IPS DF 4.7 (cell line): ENCODE results near the gene HADHA.
"Not testable (repeated sequence)": the region's sequence is repeated elsewhere in the genome, so short reads cannot be mapped to it uniquely, and the experiment has no call there.

Source experiments
- DNase-seq: peaks from one replicate; pipeline ENCODE4 v3.0.0-alpha.2; 2013; ENCODE audit warnings: low spot score; ENCODE audit errors: extremely low read depth

Gene HADHA

DNA sequence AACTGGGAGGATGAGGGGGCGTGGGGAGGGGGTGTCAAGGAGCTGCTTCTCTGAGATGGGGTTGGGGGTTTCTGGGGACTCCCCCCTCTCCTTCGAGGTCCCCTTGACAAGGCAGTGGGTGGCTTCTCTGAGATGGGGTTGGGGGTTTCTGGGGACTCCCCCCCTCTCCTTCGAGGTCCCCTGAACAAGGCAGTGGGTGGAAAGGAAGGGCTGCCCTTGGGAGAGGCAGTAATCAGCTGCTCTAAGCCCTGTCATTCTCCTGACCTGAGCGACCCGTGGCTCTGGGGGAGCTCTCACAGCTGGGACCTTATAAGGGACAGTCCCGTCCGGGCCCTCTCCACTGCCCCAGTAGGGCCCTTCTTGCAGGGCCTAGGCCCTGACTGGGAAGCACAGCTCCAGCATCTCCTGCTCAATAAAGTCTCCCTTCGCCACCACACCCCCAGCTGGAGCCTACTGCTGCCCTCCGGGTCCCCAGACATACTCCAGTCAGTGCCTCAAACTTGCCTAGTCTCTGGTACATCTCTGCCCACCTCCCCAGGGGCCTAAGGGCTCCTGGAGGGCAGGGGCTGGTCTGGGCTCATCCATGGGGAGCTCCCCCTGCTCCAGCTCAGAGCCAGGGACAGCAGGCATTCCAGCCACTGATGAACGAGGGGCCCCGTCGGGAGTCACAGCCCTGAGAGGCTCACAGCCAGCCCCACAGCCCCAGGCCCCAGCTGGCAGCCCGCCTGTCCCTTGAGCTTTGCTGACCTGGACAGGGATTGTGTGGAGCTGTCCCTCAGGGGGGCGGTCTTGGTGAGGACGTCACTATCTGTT lies 68.8 kb downstream of the HADHA start:
- DNase-seq = no peak

DNA sequence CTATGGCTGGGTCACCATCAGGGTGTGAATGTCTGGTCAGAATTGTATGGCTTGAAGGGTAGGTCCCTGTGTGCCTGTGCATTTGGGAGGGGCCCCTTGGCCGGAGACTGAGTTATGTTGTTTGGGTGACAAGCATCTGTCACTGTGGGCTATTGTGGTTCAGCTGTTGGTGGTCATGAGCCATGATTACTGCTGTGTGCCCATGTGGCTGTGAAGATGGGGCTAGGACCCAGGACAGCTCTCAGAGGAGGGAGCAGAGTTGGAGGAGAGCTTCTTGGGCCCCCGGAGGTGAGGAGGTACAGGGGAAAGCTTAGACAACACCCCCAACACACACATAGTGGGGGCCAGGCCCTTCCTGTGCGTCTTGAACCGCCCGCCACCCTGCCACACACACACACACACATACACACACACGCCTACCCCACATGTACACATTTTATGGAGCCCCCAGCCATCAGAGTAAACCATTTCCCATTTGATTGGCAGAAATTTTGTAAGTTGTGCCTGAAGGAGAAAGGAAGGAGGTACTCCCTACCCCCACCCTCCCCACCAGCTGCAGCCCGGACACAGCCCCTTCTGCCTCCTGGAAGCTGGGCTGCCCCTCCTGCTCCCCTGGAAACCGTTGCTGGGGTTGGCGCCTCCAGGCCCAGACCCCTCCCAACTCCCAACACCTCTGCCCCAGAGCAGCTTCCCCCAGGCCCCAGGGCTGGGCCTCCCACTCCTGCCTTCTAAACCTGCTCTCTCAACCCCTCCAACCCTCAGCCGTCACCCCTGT lies 69.6 kb downstream of the HADHA start:
- no peak for DNase-seq

DNA sequence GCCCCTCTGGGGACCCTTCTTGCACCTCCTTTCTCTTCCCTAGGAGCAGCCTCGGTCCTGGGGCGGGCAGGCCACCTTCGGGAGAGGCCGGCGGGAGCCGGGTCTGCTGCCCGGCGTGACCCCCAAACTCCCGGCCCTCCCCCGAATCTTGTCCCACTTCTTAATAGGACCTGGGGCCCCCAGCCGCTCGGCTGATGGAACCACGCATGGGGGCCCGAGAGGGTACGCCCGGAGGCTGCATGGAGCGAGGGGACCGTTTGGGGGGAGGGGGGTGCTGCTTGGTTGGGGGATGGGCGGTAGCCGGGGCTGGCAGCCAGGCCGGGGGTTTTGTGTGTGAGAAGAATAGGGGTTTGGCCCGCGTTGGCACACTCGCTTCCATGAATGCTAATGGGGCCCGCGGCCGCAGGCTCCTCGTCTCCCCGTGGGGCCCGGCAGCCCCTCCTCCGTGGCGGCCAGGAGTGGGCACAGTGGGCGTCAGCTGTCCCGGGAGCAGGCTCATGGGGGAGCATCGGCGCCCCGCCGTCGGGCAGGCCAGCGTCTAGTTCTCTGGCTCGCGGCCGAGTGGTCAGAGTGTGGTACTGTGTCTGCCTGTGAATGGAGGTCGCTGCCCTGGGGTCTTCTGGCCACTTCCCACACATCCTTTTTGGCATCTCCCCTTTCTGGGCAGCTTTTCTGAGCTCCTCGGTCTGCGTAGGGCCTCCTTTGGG lies 70.5 kb downstream of the HADHA start:
- no peak for DNase-seq

DNA sequence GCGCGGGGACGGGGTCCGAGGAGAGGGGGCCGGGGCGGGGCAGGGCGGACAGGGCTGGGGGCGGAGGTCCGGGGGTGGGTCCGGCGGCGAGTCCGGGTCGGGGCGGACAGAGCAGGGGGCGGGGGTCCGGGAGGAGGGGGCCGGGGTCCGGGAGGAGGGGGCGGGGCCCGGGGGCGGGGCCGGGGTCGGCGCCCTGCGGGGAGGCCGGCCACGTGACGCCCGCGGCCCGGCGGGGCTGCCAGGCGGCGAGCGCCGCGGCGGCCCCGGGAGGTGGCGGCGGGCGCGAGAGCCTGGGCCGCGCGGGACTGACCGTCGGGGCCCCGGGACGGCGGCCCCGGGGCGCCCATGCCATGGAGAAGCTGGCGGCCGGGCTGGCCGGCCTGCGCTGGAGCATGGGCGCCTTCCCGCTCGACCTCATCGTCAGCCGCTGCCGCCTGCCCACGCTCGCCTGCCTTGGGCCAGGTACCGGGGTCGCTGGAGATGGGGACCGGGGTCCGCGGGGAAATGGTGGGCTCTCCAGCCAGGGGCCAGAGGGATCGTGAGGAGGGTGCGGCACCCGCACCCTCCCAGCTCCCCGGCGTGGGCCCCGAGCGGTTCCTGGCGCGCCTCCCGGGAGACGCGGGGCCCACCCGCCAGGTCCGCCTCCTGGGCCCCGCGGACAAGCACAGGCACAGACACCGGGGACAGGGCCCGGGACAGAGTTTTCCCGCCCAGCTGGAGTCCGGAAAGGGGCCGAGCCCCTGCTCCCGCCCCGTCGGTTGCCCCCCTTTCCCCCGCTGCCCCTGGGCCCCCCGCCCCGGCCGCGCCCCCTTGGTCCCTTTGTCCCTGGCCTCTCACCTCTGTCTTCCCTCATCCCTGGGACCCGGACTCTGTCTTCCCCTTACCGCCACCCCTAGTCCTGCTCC lies 71.3 kb downstream of the HADHA start, which contains the start of gene GAREM2:
Gene GAREM2 (plus strand): TSS at position 218 of the 905 bp plus-strand sequence. CDS start 133 bp downstream, at position 351.
- DNase-seq = no peak

DNA sequence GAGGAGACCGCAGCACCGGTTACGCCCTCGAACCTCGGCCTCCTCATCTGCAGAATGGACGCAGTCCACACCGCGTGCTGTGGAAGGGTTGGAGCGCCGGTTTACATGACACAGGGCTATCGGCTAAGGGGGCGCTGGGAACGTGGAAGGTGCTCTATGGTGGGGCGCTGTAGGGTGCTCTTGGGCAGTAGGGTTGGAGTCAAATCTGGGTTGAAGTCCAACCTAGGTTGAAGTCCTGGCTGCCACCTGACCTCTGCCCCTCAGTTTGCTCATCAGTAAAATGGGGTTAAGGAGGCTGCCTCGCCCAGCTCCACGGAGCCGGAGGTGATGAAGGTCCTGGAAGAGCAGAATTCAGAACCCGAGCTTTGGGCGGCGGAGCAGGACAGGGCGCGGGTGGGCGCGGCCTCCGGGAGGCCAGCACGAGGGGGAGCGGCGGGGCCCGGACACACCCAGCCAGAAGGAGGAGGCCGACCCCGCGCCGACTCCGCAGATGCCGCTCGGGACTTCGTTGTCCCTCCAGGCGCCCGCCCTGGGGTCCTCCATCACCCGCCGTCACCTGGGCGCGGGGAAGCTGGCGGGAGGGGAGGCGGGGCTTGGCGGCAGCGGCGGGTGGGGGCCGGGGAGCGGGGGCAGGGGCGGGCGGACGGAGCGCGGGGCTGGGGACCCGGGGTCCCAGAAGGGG lies 72.1 kb downstream of the HADHA start:
- no peak for DNase-seq

DNA sequence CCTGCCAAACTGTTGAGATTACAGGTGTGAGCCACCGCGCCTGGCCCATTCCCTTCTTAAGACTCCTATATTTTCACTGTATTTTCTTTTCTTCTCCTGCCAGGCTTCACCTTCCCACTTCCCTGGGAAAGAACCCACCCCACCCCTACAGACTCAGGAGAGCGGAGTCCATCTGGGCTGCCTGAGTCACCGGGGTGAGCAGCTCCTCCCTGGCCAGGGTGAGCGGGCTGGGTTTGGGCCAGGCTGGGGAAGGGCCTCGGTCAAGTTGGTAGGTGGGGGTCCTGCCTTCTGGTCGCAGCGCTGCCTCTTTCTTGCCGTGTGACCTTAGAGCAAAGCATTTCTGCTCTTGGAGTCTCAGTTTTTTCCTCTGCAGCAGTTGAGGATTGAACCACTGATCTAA lies 73.6 kb downstream of the HADHA start:
- no peak for DNase-seq

DNA sequence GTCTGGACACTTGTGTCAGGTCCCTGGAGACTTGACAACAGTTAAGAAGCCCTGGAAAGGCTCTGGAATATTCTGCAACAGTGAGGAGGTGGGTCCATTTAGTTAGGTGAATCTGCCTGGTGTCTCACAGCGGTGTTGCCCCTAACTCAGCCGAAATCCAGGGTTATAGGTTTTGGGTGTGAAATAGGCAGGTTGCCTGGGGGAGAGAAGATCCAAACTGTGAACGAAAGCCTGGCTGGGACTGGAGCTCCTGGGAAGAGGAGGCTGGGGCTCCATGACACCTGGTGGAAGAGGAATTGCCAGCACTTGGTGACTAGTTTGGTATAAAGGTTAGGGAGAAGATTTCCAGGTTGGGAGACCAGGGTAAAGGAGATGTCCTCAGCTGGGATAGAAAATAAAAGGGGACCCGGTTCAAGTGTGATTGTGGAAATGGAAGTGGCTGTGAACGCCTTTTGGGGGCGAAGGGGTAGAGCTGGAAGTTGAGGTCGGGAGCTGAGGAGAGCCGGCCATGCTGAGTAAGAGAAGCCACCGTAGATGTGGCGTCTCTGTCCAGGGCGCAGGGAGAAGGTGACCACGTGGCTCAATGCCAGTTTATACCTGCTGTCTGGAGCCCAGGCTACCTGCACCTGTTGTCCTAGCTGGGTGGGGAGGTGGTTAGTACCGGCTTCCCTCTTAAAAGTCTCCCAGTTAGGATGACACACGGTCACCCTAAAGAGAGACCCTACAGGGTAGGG lies 74.6 kb downstream of the HADHA start:
- DNase-seq = no peak

DNA sequence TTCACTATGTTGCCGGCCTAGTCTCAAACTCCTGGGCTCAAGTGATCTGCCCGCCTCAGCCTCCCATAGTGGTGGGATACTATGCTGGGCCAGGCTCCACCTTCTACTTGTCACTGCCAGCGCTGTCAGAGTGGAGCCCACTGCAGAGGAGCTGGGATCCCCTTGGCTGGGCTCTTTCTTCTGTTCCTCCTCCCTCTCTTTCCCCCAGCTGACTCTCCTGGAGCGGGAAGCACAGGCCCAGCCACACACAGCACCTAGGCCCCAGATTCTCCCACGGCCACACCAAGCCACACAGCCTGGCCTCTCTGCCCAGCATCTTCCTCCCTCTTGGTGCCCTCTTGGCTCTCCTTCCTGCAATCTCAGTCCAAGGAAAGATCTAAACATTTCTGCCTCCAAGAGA lies 75.2 kb downstream of the HADHA start:
- no peak for DNase-seq

DNA sequence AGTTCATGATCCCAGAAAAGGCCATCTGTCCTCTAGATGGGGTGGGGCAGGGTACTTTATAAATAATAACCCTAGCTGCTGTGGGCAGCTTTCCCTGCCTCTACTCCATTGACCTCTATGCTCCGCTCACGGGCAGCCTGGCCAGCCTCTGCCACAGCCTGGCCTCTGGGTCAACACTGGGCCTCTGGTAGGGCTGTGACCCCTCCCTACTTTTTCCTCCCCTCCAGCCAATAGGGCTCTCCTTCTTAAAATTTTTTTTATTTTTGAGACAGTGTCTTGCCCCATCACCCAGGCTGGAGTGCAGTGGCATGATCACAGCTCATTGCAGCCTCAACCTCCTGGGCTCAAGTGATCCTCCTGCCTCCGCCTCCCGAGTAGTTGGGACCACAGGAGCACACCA lies 75.6 kb downstream of the HADHA start:
- no peak for DNase-seq

DNA sequence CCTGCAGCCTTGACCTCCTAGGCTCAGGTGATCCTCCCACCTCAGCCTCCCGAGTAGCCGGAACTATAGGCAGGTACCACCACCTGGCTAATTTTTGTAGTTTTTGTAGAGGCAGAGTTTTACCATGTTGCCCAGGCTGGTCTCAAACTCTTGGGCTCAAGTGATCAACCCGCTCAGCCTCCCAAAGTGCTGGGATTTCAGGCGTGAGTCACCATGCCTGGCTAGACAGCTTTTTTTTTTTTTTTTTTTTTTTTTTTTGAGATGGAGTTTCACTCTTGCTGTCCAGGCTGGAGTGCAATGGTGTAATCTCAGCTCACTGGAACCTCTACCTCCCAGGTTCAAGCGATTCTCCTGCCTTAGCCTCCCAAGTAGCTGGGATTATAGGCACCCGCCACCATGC lies 77.9 kb downstream of the HADHA start:
- not testable (repeated sequence) for DNase-seq

DNA sequence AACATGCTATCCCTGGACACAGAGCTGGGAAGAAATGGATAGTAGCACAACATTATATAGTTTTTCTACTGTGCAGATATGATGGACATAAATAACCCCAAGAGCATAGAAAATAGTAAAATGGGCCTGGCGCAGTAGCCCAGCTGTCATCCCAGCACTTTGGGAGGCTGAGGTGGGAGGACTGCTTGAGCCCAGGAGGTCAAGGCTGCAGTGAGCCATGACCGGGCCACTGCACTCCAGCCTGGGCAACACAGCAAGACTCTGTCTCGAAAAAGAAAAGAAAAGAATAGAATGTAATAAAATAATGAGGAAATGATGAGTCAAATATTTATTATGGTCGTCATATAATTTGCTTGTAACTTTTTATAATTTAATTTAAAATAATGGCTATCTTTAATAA lies 79.0 kb downstream of the HADHA start:
- no peak for DNase-seq

DNA sequence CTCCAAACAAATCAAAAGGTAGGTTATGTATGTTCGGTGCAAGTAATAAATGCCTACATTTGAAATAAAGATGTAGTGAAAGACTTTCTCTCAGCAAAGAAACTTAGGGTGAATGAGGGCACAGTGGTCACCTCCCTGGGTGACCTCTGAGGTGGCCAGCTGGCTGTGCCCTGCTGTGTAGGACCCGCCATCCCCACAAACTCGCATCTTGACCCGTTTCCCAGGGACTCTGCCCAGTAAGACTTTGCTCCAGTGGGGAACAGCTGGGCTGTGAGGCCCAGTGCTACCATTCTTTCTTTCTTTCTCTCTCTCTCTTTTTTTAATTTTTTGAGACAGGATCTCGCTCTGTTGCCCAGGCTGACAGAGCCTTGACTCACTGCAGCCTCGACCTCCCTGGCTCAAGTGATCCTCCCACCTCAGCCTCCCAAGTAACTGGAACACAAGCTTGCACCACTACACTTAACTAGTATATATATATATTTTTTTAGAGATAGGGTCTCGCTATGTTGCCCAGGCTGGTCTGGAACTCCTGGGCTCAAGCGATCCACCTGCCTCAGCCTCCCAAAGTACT lies 79.7 kb downstream of the HADHA start:
- no peak for DNase-seq

DNA sequence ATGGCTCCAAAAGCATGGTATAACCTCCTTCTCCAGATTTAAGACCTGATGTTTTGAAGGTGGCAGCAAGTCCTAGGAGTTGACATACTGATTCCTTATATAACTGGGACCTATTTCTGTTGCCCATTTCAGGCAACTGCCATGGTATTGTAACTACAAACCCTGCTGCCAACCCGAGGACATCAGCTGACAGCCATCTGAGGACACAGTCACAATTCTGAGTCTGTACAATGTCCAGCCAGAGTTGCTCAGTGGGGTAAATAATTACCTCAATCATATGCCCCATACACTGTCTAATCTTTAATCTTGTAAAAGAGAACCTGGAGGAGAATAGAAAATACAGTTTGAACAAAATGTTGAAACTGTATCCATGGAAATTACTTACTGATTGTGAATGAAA lies 80.2 kb downstream of the HADHA start:
- no peak for DNase-seq

DNA sequence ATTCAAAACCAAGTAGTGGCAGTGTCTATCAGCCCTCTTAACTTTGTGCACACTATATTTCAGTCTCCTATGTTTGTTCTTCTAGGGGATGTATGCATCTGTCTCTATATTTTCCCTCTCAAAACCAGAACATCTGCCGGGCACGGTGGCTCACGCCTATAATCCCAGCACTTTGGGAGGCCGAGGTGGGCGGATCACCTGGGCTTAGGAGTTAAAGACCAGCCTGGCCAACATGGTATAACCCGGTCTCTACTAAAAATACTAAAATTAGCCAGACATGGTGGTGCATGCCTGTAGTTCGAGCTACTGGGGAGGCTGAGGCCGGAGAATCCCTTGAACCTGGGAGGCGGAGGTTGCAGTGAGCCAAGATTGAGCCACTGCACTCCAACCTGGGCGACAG lies 81.5 kb downstream of the HADHA start:
- DNase-seq = no peak

DNA sequence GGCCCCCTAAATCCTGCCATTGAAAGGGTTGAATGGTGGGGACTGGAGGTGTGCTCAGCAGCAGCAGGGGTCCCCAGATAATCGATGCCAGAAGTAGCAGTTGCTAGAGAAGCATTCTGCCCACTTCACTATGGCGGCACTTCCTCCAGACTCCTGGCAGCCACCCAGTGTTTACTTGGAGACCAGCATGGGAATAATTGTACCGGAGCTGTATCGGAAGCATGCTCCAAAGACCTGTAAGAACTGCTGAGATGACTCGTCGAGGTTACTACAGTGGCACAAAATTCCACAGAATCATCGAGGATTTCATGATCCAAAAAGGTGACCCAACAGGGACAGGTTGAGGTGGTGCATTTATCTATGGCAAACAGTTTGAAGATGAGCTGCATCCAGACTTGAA lies 82.5 kb downstream of the HADHA start:
- no peak for DNase-seq

DNA sequence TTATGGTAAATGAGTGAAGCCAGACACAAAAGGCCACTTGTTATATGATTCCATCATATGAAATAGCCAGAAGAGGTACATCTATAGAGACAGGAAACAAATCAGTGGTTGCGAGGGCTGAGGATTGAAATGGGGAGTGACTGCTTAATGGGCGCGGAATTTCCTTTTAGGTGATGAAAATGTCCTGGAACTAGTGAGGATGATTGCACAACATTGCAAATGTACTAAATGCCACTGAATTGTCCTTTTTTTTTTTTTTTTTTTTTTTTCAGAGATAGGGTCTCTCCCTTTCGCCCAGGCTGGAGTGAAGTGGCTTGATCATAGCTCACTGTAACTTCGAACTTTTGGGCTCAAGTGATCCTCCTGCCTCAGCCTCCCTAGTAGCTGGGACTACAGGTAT lies 86.9 kb downstream of the HADHA start:
- no peak for DNase-seq

DNA sequence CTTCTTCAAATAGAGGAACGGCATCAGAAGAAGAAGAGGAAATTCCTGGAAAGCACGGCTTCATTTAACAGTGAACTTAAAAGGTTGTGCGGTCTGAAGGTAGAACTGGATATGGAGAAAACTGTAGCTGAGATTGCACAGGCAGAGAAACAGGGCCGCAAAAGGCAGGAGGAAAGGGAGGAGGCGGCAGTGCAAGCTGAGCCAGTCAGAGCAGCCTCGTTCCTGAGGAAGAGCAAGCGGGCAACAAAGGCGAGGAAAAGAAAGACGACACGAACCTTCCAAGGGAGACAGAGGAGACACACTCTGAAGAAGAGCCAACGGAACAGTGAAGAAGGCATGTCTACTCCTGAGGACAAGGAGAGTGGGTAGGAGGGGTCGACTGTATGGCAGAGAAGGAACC lies 94.2 kb downstream of the HADHA start:
- no peak for DNase-seq

DNA sequence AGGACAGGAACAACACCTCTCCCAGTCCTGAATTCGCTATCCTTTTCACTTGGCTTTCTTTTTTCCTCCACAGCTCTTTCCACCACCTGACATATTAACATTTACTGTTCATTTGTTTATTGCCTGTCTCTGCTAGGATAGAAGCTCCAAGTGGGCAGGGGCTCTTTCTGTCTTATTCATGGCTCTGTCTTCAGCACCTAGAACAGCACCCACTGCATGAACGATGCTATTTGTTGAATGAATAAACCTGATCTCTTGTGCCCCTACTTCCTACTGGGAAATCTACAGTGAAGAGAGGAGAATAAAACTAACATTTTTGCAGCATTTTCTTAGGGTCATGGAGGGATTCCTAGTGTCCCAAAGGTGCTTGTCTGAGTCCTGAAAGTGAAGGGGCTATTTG lies 95.9 kb downstream of the HADHA start:
- DNase-seq = no peak

DNA sequence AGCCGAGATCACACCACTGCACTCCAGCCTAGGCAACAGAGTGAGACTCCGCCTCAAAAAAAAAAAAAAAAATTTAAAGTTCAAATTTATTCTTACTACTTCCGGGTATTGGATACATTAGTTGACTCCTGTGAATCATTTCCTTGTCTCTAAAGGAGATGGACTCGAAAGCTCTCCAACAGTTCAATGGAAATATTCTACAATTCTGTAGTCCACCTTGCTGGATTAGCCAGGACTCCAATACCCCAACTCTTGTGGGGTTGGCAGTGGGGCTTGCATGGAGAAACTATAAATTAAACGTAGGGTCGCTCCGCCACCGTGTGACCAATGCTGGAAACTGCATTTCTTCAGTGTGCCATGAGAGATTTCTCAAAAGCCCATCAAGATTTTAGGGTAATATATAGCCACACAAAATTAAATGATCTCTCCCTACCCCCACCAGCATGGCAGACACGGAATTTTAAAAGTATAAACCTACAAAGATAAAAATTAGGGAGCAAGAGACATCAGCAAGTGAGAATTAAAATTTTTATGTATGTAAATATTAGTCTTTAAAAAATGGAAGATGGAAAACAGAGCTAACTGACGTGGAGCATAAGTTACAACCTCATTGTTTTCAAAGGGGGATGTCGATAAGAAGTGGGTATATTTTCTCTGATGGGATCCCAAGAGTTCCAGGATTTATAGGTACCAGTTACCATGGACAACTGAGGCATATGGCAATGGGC lies 99.3 kb downstream of the HADHA start:
- DNase-seq = peak; percentile 36
